DOHH2 (cell line): ENCODE results near the gene VCL.

Source experiments
- H3F3A ChIP-seq: fragments of 200-600 bp; sonication (generic), shearing (Covaris generic); 2 replicates; pipeline ENCODE4 v1.6.0; 2016; ENCODE audit warnings: antibody characterized with exemption, mild to moderate bottlenecking; ENCODE audit not compliant: control insufficient read depth, insufficient read depth
- H3K27ac ChIP-seq: fragments of 200-600 bp; sonication (generic); 2 replicates; pipeline ENCODE4 v1.5.1; 2014; ENCODE audit warnings: low read depth, mild to moderate bottlenecking, low read length, moderate library complexity
- H3K27me3 ChIP-seq: fragments of 200-600 bp; sonication (generic); 2 replicates; pipeline ENCODE4 v1.6.1; 2014; ENCODE audit warnings: mild to moderate bottlenecking, low read length, mixed read lengths; ENCODE audit not compliant: control insufficient read depth
- H3K36me3 ChIP-seq: fragments of 200-600 bp; sonication (generic); 2 replicates; pipeline ENCODE4 v1.6.1; 2014; ENCODE audit warnings: mild to moderate bottlenecking, low read length, moderate library complexity, mixed read lengths; ENCODE audit not compliant: control insufficient read depth
- H3K4me1 ChIP-seq: fragments of 200-600 bp; sonication (generic); 2 replicates; pipeline ENCODE4 v1.6.1; 2014; ENCODE audit warnings: mild to moderate bottlenecking, low read length, mixed read lengths; ENCODE audit not compliant: control insufficient read depth
- H3K4me2 ChIP-seq: fragments of 200-600 bp; sonication (generic); 2 replicates; pipeline ENCODE4 v1.6.0; 2014; ENCODE audit warnings: mild to moderate bottlenecking, low read length, moderate library complexity
- H3K4me3 ChIP-seq: fragments of 200-600 bp; sonication (generic); 2 replicates; pipeline ENCODE4 v1.5.1; 2014; ENCODE audit warnings: mild to moderate bottlenecking, low read length, mixed read lengths
- H3K79me2 ChIP-seq: fragments of 200-600 bp; sonication (generic); 2 replicates; pipeline ENCODE4 v1.6.1; 2014; ENCODE audit warnings: mild to moderate bottlenecking, low read length, mixed read lengths; ENCODE audit not compliant: control insufficient read depth
- H3K9me2 ChIP-seq: fragments of 200-600 bp; sonication (generic); replicated peaks from 2 replicates; pipeline ENCODE4 v1.6.1; 2014; ENCODE audit warnings: mild to moderate bottlenecking, low read length, mixed read lengths; ENCODE audit not compliant: control insufficient read depth
- H3K9me3 ChIP-seq: fragments of 200-600 bp; sonication (generic); 2 replicates; pipeline ENCODE4 v1.6.1; 2014; ENCODE audit warnings: antibody characterized with exemption, low read length, mixed read lengths; ENCODE audit not compliant: control insufficient read depth, insufficient read depth
- H4K20me1 ChIP-seq: fragments of 200-600 bp; sonication (generic); 2 replicates; pipeline ENCODE4 v1.6.0; 2014; ENCODE audit warnings: low read depth, mild to moderate bottlenecking, antibody characterized with exemption, low read length, moderate library complexity; ENCODE audit not compliant: control insufficient read depth, insufficient read depth
- EZH2phosphoT487 ChIP-seq: fragments of 200-600 bp; sonication (generic); IDR thresholded peaks from 2 replicates; pipeline ENCODE4 v1.6.1; 2017; ENCODE audit warnings: borderline replicate concordance, mild to moderate bottlenecking, antibody characterized with exemption, low read length, moderate library complexity, mixed read lengths
- TF ChIP-seq, protein P1 (sequence below): fragments of 200-600 bp; sonication (generic); IDR thresholded peaks from one replicate; pipeline ENCODE4 v1.5.1; 2014; ENCODE audit warnings: antibody characterized with exemption, mild to moderate bottlenecking, low read depth, low read length; ENCODE audit not compliant: poor library complexity, severe bottlenecking

The VCL gene

DNA sequence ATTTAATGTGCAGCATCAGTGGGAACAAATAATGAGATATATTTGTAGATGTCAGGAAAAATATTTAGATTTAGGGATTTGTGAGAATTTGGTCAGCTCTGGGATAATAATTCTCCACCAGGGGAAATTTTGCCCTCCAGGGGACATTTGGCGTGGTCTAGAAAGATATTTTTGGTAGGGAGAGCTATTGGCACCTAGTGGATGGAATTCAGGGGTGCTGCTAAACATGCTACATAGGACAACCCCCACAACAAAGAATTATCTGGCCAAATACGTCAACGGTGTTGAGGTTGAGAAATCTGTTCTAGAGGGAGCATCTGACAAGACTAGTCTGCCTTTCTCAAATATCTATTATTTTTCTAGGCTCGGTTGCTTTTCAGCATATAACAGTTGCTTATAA, 155.2 kb downstream of the VCL start:
- no peak overlapping the region for H3K27ac ChIP-seq
- peaks cover 8% of the 10 kb centered on the region for H3K36me3 ChIP-seq
- no peaks in the 10 kb centered on the region for H3K9me2 ChIP-seq
- H3K4me1 ChIP-seq = peaks cover 26% of the 10 kb centered on the region
- H3K4me3 ChIP-seq = peak overlapping the region; percentile 100
- no peaks in the 10 kb centered on the region for H3K27me3 ChIP-seq
- no peaks in the 10 kb centered on the region for H4K20me1 ChIP-seq
- 0 out of 2 replicates have a peak, but pooled peaks cover 2% of the 10 kb centered on the region for H3F3A ChIP-seq
- H3K9me3 ChIP-seq = no peaks in the 10 kb centered on the region
- peaks cover 78% of the 10 kb centered on the region for H3K79me2 ChIP-seq
- TF ChIP-seq, protein P1, sequence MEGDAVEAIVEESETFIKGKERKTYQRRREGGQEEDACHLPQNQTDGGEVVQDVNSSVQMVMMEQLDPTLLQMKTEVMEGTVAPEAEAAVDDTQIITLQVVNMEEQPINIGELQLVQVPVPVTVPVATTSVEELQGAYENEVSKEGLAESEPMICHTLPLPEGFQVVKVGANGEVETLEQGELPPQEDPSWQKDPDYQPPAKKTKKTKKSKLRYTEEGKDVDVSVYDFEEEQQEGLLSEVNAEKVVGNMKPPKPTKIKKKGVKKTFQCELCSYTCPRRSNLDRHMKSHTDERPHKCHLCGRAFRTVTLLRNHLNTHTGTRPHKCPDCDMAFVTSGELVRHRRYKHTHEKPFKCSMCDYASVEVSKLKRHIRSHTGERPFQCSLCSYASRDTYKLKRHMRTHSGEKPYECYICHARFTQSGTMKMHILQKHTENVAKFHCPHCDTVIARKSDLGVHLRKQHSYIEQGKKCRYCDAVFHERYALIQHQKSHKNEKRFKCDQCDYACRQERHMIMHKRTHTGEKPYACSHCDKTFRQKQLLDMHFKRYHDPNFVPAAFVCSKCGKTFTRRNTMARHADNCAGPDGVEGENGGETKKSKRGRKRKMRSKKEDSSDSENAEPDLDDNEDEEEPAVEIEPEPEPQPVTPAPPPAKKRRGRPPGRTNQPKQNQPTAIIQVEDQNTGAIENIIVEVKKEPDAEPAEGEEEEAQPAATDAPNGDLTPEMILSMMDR = no peak
- TF ChIP-seq EZH2phosphoT487 = no peak
- peak overlapping the region; percentile 68 for H3K4me2 ChIP-seq

DNA sequence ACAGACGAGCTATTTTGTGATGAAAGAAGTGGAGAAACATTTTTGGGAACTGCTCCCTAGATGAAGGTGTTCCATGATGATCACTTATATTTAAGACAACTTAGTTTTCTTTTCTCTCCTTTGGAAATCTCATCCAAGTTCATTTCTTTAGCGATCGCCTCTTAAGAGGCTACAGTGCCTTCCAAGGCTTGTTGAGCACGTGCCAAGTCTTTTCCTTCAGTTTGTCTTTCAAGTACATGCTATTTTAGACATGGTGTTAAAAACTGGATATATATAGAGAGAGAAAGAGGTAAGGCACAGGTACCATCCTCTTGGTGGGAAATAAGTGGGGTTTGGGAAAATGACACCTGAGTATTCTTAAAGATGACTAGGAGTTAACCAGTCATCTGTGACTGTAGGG, 155.8 kb downstream of the VCL start:
- Histone ChIP-seq H3K4me3 (no peak overlapping the region), H3K27ac (no peak overlapping the region), H3K27me3 (no peaks in the 10 kb centered on the region), H3K79me2 (peaks cover 72% of the 10 kb centered on the region), H3F3A (0 out of 2 replicates have a peak, but pooled peaks cover 7% of the 10 kb centered on the region), H4K20me1 (no peaks in the 10 kb centered on the region), H3K4me2 (peak overlapping the region; percentile 68), H3K9me3 (no peaks in the 10 kb centered on the region), H3K36me3 (peaks cover 5% of the 10 kb centered on the region), H3K4me1 (peaks cover 26% of the 10 kb centered on the region), H3K9me2 (no peaks in the 10 kb centered on the region)
- TF ChIP-seq, protein P1 = no peak
- no peak for TF ChIP-seq EZH2phosphoT487

DNA sequence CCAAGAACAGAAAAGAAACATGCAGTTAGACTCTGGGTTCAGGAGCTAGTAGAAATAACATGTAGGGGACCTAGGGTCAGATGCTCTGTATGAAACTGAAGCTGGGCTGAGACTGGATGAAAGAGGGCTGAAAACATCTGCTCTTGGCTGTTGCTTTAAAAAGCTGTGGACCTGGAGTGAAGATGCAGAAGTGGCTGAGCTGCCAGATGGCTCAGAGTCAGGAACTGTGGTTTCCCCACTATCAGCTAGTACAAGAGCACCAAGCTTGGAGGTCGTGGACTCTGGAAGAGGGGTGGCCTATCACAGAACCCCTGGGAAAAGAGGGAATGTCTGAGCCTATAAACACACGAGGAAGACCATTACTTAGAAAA, 159.0 kb downstream of the VCL start:
- Histone ChIP-seq H3K9me2 (no peaks in the 10 kb centered on the region), H3K9me3 (no peaks in the 10 kb centered on the region), H3K27me3 (no peaks in the 10 kb centered on the region), H3K4me2 (no peak overlapping the region), H3K36me3 (no peaks in the 10 kb centered on the region), H4K20me1 (no peaks in the 10 kb centered on the region), H3K27ac (no peak overlapping the region), H3F3A (0 out of 2 replicates have a peak, but pooled peaks cover 9% of the 10 kb centered on the region), H3K79me2 (peaks cover 49% of the 10 kb centered on the region), H3K4me1 (peaks cover 19% of the 10 kb centered on the region), H3K4me3 (no peak overlapping the region)
- TF ChIP-seq, protein P1 = no peak
- no peak for TF ChIP-seq EZH2phosphoT487
